Stimulated activated CD8-positive, alpha-beta memory T cell treated with anti-CD3 and anti-CD28 coated beads, Interleukin-7, amount 100 ng/mL, for 4 hours (primary cell): ENCODE results near the gene ATXN1.
A peak's percentile ranks its signal among the peaks of the same experiment; 100 is the strongest.

Source experiments
- DNase-seq, 2 donors: peaks; one replicate each; pipeline ENCODE4 v3.0.0-alpha.2; 2020; ENCODE audit warnings: low read depth in 2 of 2

Gene ATXN1

GRCh38 chr6:16535564-16535963, 225.7 kb downstream of the ATXN1 start:
- DNase-seq, result no peak

- no peak for DNase-seq
Observed at GRCh38 chr6:16533721-16534136, 227.5 kb downstream of the ATXN1 start.

GRCh38 chr6:16533210-16533609, 228.1 kb downstream of the ATXN1 start:
- DNase-seq, result no peak

GRCh38 chr6:16527691-16528090, 233.6 kb downstream of the ATXN1 start:
- DNase-seq, result no peak

GRCh38 chr6:16524380-16524707, 236.9 kb downstream of the ATXN1 start:
- no peak for DNase-seq

- DNase-seq, result no peak
Observed at GRCh38 chr6:16523606-16524379, 237.5 kb downstream of the ATXN1 start.

GRCh38 chr6:16522937-16523336, 238.3 kb downstream of the ATXN1 start:
- no peak for DNase-seq

- no peak for DNase-seq
Observed at GRCh38 chr6:16521528-16521927, 239.7 kb downstream of the ATXN1 start.

- no peak for DNase-seq
Observed at GRCh38 chr6:16519265-16520242, 241.7 kb downstream of the ATXN1 start.

GRCh38 chr6:16518265-16518664, 243.0 kb downstream of the ATXN1 start:
- DNase-seq, result no peak

GRCh38 chr6:16514249-16514648, 247.0 kb downstream of the ATXN1 start:
- peak in 1 of 2 donors; percentile 22 for DNase-seq

- no peak for DNase-seq
Observed at GRCh38 chr6:16512544-16513290, 248.5 kb downstream of the ATXN1 start.

- DNase-seq, result no peak
Observed at GRCh38 chr6:16511723-16512489, 249.4 kb downstream of the ATXN1 start.

GRCh38 chr6:16511040-16511660, 250.1 kb downstream of the ATXN1 start:
- DNase-seq, result no peak

- no peak for DNase-seq
Observed at GRCh38 chr6:16510245-16510644, 251.0 kb downstream of the ATXN1 start.

- no peak for DNase-seq
Observed at GRCh38 chr6:16508959-16509358, 252.3 kb downstream of the ATXN1 start.

- DNase-seq, result no peak
Observed at GRCh38 chr6:16505711-16506357, 255.4 kb downstream of the ATXN1 start.

- DNase-seq, result no peak
Observed at GRCh38 chr6:16504609-16505008, 256.7 kb downstream of the ATXN1 start.

- no peak for DNase-seq
Observed at GRCh38 chr6:16503970-16504415, 257.3 kb downstream of the ATXN1 start.

GRCh38 chr6:16503241-16503775, 258.0 kb downstream of the ATXN1 start:
- DNase-seq, result no peak
